GM10266 (cell line): ENCODE data around the gene DDX5.

Experiments used
- DNase-seq: peaks from one replicate; pipeline ENCODE4 v3.0.0; 2012; ENCODE audit errors: extremely low spot score
- CTCF ChIP-seq: IDR thresholded peaks from 2 replicates; pipeline ENCODE4 v1.5.1; 2012; ENCODE audit warnings: mild to moderate bottlenecking, low read depth; ENCODE audit not compliant: control insufficient read depth, insufficient read depth; ENCODE audit errors: missing control alignments

Gene DDX5

GRCh38 chr17:64540118-64540776 lies 34.2 kb upstream of the DDX5 start:
- no peak for TF ChIP-seq CTCF
- DNase-seq: no peak

- DNase-seq: no peak
- no peak for TF ChIP-seq CTCF
These were observed 32.5 kb upstream of the DDX5 start for GRCh38 chr17:64538508-64539130.

GRCh38 chr17:64537488-64537887 lies 31.4 kb upstream of the DDX5 start:
- TF ChIP-seq CTCF: no peak
- no peak for DNase-seq

GRCh38 chr17:64536913-64537312 lies 30.8 kb upstream of the DDX5 start:
- no peak for TF ChIP-seq CTCF
- DNase-seq: no peak

- DNase-seq: no peak
- TF ChIP-seq CTCF: no peak
These were observed 29.3 kb upstream of the DDX5 start for GRCh38 chr17:64535357-64535756.

- TF ChIP-seq CTCF: no peak
- no peak for DNase-seq
These were observed 28.1 kb upstream of the DDX5 start for GRCh38 chr17:64534187-64534586.

- TF ChIP-seq CTCF: no peak
- no peak for DNase-seq
These were observed 27.7 kb upstream of the DDX5 start for GRCh38 chr17:64533784-64534183.
